Measurements from ENCODE around the gene NR1H3.
"Not testable (repeated sequence)": the region's sequence is repeated elsewhere in the genome, so short reads cannot be mapped to it uniquely, and the experiment has no call there.

The NR1H3 gene

DNA sequence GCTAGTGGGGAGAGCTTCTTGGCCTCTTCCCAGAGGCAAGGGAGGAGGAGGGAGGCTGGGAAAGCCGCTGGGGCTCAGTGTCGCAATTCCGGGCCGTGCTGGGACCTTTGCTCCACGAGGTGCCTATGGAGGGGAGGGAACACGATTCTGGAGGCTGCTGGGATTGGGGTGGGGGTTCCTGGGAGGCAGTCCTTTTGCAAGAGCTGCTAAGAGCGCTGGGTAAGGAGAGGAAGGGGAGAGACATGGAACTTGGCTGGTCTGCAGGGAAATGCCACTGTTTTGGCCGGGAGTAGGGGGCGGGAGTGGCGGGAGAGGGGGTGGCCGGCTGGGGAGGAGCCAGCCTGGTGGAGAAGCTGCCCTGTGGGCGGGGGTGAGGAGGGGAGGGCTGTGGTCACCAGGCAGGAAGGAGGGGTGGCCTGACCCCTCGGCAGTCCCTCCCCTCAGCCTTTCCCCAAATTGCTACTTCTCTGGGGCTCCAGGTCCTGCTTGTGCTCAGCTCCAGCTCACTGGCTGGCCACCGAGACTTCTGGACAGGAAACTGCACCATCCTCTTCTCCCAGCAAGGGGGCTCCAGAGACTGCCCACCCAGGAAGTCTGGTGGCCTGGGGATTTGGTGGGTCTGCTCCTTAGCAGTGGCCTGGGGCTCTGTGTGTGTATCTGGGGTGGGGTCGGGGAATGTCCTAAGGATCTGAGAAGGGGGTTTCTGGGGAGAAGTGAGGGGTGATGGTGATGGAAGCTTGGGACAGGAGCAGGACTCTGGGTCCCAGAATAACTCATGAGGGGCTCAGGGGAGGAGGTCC is at the start of gene NR1H3:
Gene NR1H3 (plus strand): TSS at position 480 of the 800 bp plus-strand sequence. CDS start 1,221 bp downstream, outside the sequence.
- DNase-seq = peak; percentile 51

GRCh38 chr11:47208008-47208552 is 49.7 kb upstream of the NR1H3 start:
- not testable (repeated sequence) for DNase-seq

DNA sequence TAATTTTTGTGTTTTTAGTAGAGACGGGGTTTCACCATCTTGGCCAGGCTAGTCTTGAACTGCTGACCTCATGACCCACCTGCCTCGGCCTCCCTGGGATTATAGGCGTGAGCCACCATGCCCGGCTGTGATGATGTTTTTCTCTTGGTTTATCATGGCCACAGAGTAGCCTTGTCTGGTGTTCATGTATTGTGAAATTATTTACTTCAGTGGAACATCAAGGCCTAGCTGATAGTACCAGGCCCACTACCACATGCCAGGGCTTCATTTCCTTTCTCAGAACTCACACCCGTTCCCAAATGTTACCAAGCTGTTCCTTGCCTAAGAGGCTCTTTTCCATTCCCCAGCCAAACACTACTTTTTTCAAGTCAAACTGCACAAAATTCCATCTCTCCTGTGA is 49.2 kb upstream of the NR1H3 start:
- no peak for DNase-seq

GRCh38 chr11:47212938-47213337 is 44.9 kb upstream of the NR1H3 start:
- DNase-seq = no peak

DNA sequence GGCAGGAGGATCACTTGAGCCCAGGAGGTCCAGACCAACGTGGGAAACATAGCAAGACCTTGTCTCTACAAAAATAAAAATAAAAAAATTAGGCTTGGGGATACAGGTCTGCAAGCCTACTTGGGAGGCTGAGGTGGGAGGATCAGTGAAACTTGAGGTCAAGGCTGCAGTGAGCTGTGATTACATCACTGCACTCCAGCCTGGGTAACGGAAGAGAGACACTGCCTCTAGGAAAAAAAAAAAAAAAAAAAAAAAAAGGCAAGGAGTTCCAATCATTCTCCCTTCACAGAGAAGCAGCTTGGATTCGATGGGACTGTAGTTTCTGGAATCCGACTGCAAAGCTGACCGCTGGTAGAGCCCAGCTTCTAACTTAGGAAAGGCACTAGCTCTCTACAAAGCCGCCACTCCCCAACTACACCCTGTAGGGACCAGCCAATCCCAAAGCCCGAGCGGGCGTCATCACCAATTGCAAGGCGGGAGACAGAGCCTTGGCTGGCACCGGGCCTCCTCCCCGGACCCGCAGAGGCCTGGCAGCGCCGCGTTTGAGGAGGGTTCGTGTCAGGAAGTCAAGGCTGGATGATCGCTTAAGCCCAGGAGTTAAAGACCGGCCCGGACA is 43.7 kb upstream of the NR1H3 start:
- DNase-seq = peak; percentile 78

GRCh38 chr11:47215366-47215910 is 42.4 kb upstream of the NR1H3 start:
- no peak for DNase-seq

DNA sequence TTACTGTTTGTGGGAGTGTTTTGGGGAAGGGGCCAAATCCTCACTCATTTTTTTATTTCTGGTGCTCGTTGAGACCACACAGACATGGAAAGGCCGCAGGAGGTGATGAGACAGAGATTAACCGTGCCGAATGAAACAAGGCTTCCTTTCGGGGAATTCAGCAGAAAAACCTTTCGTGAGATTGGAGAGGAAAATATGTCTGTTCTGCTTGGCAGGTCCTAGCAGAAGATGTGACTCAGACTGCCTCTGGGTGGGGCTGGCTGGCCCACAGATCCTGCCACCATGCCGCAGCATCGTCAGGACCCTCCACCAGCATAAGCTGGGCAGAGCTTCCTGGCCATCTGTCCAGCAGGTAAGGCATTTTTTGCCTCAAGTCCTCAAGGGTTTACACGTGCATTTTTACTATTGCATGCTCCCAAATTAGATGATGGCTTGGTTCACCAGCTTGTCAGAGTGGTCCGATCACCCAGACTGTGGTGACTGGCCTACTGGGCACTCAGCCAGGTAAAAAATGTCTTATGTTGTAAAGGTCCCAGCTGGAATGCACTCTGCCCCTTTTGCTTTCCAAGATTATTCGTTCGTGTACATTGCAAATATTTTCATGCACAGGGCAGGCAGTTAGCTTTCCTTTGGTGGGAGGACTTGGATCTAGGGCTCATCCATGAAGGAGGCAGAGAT is 41.5 kb upstream of the NR1H3 start:
- DNase-seq = peak; percentile 90

- DNase-seq = peak; percentile 53
These were observed 37.4 kb upstream of the NR1H3 start for GRCh38 chr11:47220401-47220821.

DNA sequence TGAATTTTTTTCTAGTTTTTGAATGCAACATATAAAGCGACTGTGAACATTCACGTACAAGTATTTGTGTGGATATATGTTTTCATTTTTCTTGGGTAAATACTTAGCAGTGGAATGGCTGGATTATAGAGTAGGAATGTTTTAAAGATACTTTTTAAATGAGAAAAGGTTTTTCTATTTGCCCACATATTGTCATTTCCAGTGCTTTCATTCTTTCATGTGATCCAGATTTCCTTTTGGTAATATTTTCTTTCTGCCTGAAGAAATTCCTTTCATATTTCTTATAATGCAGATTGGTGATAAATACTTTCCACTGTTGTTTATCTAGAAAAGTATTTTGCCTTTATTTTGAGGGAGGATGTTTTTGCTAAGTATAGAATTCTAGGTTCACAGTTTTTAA is 35.1 kb upstream of the NR1H3 start:
- no peak for DNase-seq

GRCh38 chr11:47225552-47226400 is 32.0 kb upstream of the NR1H3 start:
- DNase-seq = no peak

DNA sequence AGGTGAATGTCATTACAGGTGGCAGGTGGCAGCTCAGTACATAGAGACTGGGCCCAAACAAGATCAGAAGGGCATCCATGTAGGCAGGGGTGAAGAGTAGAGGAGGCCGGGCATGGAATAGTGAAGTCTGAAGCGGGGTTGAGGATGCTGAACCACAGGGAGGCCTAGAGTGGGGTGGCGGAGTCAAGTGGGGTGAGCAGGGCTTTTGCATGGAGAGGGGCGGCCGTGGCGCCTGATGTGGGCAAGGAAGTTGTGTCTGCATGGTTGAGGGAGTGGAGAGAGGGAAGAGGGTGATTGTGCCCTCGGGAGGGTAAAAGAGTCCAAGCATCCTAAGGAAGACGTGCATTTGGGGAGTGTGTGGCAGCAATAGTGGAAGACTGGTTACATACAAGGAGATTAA is 28.6 kb upstream of the NR1H3 start:
- DNase-seq = no peak

DNA sequence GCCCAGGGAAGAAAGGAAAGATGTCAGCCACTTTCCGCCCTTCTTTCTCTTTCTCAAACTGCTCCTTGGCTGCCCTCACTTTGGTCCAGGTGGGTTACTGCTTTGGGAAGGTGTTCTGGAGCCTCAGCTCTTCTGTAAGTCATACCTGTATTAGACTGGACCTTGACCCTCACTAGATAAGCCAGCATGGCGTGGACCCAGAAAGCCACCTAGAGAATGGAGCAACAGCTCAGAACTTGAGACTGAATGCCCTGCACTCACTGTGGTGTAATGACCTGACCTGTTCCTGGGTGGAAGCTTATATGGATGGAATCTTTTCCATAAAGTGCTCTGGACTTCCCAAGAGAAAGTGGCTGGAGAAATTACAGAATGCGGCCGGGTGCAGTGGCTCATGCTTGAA is 24.7 kb upstream of the NR1H3 start:
- DNase-seq = no peak

DNA sequence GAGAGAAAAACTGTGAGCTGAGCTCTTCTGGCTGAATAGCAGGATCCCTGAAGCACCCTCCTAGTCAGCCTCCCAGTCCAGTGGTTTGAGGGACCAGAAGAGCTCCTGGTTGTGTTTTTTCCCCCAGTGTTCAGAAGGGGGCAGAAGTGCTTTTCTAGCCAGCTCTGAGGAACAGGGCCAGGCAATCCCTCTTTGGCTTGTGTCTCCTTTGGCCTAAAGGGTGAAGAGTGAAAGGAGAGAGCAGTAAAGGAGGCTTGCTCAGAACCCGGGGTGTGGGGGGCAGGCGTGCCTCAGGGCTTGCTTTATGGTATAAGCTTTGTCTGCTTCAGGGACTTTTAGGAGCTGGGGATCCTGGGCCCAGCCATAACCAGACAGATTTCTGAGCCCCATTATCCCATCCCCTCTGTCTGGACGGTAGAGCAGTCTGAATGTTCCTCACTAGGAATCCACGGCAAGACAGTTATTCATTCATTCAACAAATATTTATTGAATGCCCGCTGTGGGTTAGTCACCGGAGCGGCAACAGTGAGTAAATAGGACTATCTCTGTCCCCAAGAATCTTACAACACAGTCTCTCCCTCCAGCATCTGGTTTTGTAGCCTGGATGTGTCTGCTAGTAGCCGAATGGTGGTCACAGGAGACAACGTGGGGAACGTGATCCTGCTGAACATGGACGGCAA is 23.7 kb upstream of the NR1H3 start:
- DNase-seq = peak; percentile 80

- DNase-seq = peak; percentile 56
These were observed 23.1 kb upstream of the NR1H3 start for GRCh38 chr11:47234669-47235100.

- no peak for DNase-seq
These were observed 22.6 kb upstream of the NR1H3 start for GRCh38 chr11:47235163-47235562.

DNA sequence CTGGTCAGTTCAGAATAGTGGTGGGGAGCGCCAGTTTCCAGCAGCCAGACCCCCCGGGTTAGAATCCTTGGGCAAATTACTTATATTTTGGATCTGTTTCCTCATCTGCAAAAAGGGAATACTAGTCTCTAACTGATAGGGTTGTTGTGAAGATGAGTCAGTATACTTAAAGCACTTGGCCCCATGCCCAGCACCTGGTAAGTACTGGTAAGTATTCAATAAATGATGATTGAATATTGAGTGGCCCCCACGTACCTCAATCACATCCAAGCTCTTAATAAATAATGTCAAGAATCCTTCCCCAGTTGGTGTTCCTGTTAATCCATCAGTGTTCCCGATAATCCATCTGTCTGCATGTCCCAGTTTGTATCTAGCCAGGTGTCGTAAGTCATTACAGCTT is 21.3 kb upstream of the NR1H3 start:
- DNase-seq = peak; percentile 61

GRCh38 chr11:47239852-47240251 is 17.9 kb upstream of the NR1H3 start:
- DNase-seq = no peak

- DNase-seq = no peak
These were observed 15.9 kb upstream of the NR1H3 start for GRCh38 chr11:47241841-47242301.

GRCh38 chr11:47242596-47243192 is 15.1 kb upstream of the NR1H3 start:
- no peak for DNase-seq

GRCh38 chr11:47243454-47243853 is 14.3 kb upstream of the NR1H3 start:
- no peak for DNase-seq

Data from fibroblast of skin of right biceps (primary cell).